Measurements from ENCODE around the gene SYVN1. TPM values are rescaled to one million over a fixed set of nuclear protein-coding genes. Genes with fewer than 3 reads are reported as not detected.

SYVN1 gene
- total RNA-seq, 1 experiment from 2014 or later, result 34.8 TPM

DNA sequence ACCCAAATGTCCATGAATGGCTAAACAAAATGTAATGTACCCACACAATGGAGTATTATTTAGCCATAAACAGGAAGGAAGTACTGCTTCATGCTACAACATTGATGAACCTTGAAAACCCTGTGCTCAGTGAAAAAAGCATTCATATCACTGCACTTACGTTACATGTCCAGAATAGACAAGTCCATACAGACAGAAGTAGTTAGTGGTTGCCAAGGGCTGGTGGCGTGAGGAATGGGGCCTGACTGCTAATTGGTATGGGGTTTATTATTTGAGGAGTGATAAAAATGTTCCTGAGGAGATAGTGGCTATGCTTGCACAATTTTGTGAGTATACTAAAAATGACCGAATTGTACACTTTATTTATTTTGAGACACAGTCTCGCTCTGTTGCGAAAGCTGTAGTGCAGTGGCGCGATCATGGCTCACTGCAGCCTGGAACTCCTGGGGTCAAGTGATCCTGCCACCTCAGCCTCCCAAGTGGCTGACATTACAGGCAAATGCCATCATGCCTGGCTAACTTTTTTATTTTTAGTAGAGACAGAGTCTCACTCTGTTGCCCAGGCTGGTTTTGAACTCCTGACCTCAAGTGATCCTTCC is 7.7 kb upstream of the SYVN1 start (continued):
- no peak for TF ChIP-seq CREB1 (CRISPR knock-in tag; IDR thresholded peaks at IDR 0.05)

DNA sequence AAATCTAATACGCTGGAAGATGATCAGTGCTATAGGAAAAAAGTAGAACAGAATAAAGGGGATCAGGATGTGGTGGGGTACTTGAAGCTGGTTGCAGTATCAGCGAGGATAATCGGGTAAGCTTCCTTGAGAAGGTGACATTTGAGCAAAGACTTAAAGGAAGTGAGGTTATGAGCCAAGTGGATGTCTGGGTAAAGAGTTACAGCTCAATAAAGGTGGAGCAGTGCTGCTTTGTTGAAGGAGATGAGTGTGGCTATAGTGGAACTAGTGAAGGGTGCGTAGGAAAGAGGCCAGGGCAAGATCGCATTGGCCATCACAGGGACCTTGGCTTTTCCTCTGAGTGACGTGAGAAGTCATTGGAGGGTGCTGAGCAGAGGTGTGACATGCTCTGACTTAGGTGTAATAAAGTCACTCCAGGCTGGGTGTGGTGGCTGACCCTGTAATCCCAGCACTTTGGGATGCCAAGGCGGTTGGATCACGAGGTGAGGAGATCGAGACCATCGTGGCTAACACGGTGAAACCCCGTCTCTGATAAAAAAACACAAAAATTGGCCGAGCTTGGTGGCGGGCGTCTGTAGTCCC is 2.3 kb upstream of the SYVN1 start:
- peaks cover 2% of the 10 kb centered on the region; the same call in 1 of the 2 replicates for H3K27me3 Mint-ChIP-seq (ENCODE audit: low read depth)
- CTCF ChIA-PET, result interaction anchor here (0.6 to 3.7 kb wide), 7 partner anchors 11 to 762 kb away, joined by 3 to 40 read pairs (median 10); partner anchors contain the start of genes CDC42EP2 and TM7SF2
- peaks cover 18% of the 10 kb centered on the region for H3K4me1 Mint-ChIP-seq
- H3K36me3 Mint-ChIP-seq, result peaks cover 8% of the 10 kb centered on the region
- ATAC-seq (no peak), DNase-seq (ENCODE audit: low spot score) (no peak)
- peak overlapping the region; percentile 93 for H3K27ac Mint-ChIP-seq
- POLR2A ChIA-PET, result no interaction called here
- H3K4me3 Mint-ChIP-seq, result no peak overlapping the region; the same call in 1 of the 2 replicates
- no peaks in the 10 kb centered on the region for H3K9me3 Mint-ChIP-seq
- TF ChIP-seq ELF4 (CRISPR knock-in tag; IDR thresholded peaks at IDR 0.05; ENCODE audit: low read depth) (no peak), ZNF121 (CRISPR knock-in tag; IDR thresholded peaks at IDR 0.05) (no peak), ZNF423 (CRISPR knock-in tag; IDR thresholded peaks at IDR 0.05) (no peak), GABPB1 (CRISPR knock-in tag; IDR thresholded peaks at IDR 0.05) (no peak), CREM (CRISPR knock-in tag; IDR thresholded peaks at IDR 0.05) (no peak), HMGA2 (CRISPR knock-in tag; IDR thresholded peaks at IDR 0.05) (no peak), ATF1 (CRISPR knock-in tag; IDR thresholded peaks at IDR 0.05) (no peak), TEAD4 (CRISPR knock-in tag; IDR thresholded peaks at IDR 0.05) (no peak), NR1H2 (CRISPR knock-in tag; IDR thresholded peaks at IDR 0.05) (no peak), PRRX2 (CRISPR knock-in tag; IDR thresholded peaks at IDR 0.05) (no peak), FOXP1 (CRISPR knock-in tag; IDR thresholded peaks at IDR 0.05; ENCODE audit: borderline replicate concordance) (no peak), ZNF263 (CRISPR knock-in tag; IDR thresholded peaks at IDR 0.05; ENCODE audit: low read depth) (no peak)
- TF ChIP-seq, protein P1, sequence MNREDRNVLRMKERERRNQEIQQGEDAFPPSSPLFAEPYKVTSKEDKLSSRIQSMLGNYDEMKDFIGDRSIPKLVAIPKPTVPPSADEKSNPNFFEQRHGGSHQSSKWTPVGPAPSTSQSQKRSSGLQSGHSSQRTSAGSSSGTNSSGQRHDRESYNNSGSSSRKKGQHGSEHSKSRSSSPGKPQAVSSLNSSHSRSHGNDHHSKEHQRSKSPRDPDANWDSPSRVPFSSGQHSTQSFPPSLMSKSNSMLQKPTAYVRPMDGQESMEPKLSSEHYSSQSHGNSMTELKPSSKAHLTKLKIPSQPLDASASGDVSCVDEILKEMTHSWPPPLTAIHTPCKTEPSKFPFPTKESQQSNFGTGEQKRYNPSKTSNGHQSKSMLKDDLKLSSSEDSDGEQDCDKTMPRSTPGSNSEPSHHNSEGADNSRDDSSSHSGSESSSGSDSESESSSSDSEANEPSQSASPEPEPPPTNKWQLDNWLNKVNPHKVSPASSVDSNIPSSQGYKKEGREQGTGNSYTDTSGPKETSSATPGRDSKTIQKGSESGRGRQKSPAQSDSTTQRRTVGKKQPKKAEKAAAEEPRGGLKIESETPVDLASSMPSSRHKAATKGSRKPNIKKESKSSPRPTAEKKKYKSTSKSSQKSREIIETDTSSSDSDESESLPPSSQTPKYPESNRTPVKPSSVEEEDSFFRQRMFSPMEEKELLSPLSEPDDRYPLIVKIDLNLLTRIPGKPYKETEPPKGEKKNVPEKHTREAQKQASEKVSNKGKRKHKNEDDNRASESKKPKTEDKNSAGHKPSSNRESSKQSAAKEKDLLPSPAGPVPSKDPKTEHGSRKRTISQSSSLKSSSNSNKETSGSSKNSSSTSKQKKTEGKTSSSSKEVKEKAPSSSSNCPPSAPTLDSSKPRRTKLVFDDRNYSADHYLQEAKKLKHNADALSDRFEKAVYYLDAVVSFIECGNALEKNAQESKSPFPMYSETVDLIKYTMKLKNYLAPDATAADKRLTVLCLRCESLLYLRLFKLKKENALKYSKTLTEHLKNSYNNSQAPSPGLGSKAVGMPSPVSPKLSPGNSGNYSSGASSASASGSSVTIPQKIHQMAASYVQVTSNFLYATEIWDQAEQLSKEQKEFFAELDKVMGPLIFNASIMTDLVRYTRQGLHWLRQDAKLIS (CRISPR knock-in tag; IDR thresholded peaks at IDR 0.05; ENCODE audit: borderline replicate concordance), result no peak
- TF ChIP-seq, protein P2, sequence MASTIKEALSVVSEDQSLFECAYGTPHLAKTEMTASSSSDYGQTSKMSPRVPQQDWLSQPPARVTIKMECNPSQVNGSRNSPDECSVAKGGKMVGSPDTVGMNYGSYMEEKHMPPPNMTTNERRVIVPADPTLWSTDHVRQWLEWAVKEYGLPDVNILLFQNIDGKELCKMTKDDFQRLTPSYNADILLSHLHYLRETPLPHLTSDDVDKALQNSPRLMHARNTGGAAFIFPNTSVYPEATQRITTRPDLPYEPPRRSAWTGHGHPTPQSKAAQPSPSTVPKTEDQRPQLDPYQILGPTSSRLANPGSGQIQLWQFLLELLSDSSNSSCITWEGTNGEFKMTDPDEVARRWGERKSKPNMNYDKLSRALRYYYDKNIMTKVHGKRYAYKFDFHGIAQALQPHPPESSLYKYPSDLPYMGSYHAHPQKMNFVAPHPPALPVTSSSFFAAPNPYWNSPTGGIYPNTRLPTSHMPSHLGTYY (CRISPR knock-in tag; IDR thresholded peaks at IDR 0.05), result no peak
- TF ChIP-seq, protein P3, sequence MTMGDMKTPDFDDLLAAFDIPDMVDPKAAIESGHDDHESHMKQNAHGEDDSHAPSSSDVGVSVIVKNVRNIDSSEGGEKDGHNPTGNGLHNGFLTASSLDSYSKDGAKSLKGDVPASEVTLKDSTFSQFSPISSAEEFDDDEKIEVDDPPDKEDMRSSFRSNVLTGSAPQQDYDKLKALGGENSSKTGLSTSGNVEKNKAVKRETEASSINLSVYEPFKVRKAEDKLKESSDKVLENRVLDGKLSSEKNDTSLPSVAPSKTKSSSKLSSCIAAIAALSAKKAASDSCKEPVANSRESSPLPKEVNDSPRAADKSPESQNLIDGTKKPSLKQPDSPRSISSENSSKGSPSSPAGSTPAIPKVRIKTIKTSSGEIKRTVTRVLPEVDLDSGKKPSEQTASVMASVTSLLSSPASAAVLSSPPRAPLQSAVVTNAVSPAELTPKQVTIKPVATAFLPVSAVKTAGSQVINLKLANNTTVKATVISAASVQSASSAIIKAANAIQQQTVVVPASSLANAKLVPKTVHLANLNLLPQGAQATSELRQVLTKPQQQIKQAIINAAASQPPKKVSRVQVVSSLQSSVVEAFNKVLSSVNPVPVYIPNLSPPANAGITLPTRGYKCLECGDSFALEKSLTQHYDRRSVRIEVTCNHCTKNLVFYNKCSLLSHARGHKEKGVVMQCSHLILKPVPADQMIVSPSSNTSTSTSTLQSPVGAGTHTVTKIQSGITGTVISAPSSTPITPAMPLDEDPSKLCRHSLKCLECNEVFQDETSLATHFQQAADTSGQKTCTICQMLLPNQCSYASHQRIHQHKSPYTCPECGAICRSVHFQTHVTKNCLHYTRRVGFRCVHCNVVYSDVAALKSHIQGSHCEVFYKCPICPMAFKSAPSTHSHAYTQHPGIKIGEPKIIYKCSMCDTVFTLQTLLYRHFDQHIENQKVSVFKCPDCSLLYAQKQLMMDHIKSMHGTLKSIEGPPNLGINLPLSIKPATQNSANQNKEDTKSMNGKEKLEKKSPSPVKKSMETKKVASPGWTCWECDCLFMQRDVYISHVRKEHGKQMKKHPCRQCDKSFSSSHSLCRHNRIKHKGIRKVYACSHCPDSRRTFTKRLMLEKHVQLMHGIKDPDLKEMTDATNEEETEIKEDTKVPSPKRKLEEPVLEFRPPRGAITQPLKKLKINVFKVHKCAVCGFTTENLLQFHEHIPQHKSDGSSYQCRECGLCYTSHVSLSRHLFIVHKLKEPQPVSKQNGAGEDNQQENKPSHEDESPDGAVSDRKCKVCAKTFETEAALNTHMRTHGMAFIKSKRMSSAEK (CRISPR knock-in tag; IDR thresholded peaks at IDR 0.05; ENCODE audit: borderline replicate concordance), result no peak
- TF ChIP-seq, protein P4, sequence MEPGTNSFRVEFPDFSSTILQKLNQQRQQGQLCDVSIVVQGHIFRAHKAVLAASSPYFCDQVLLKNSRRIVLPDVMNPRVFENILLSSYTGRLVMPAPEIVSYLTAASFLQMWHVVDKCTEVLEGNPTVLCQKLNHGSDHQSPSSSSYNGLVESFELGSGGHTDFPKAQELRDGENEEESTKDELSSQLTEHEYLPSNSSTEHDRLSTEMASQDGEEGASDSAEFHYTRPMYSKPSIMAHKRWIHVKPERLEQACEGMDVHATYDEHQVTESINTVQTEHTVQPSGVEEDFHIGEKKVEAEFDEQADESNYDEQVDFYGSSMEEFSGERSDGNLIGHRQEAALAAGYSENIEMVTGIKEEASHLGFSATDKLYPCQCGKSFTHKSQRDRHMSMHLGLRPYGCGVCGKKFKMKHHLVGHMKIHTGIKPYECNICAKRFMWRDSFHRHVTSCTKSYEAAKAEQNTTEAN (CRISPR knock-in tag; IDR thresholded peaks at IDR 0.05), result no peak
